ENCODE results near the gene SHISA9.

- TF ChIP-seq CTCF (IDR thresholded peaks at IDR 0.05; ENCODE audit: low read depth, low read length) (no peak), POLR2A (IDR thresholded peaks at IDR 0.05; ENCODE audit: extremely low read depth, insufficient read length) (no peak)
These were observed 19.7 kb upstream of the SHISA9 start for GRCh38 chr16:12881740-12882139.

Measured in NB4 (cell line).